H9 (cell line): ENCODE data around the gene STARD8. TPM values are rescaled to one million over a fixed set of nuclear protein-coding genes. Genes with fewer than 3 reads are reported as not detected.

Experiments used
- DNase-seq: peaks from one replicate; pipeline ENCODE4 v3.0.0-alpha.2; 2017
- H2AFZ ChIP-seq: one replicate; pipeline ENCODE4 v1.6.1; 2013; ENCODE audit warnings: mild to moderate bottlenecking, low read length, control low read depth, moderate library complexity
- H2AK5ac ChIP-seq: 2 replicates; pipeline ENCODE4 v1.6.1; 2013; ENCODE audit warnings: low read length, control low read depth, mixed read lengths; ENCODE audit not compliant: insufficient read length
- H2BK120ac ChIP-seq: one replicate; pipeline ENCODE4 v1.6.1; 2013; ENCODE audit warnings: low read depth, mild to moderate bottlenecking, low read length, control low read depth, inconsistent platforms; ENCODE audit not compliant: poor library complexity, severe bottlenecking
- H2BK12ac ChIP-seq: 2 replicates; pipeline ENCODE4 v1.6.1; 2013; ENCODE audit warnings: low read length, control low read depth, mixed read lengths, low read depth; ENCODE audit not compliant: insufficient read length
- H2BK15ac ChIP-seq: 2 replicates; pipeline ENCODE4 v1.6.1; 2013; ENCODE audit warnings: low read depth, low read length, control low read depth
- H2BK20ac ChIP-seq: one replicate; pipeline ENCODE4 v1.6.1; 2013; ENCODE audit warnings: low read depth, mild to moderate bottlenecking, low read length, control low read depth, inconsistent platforms; ENCODE audit not compliant: poor library complexity, severe bottlenecking
- H2BK5ac ChIP-seq: 2 replicates; pipeline ENCODE4 v1.6.1; 2013; ENCODE audit warnings: low read length, control low read depth, mixed read lengths; ENCODE audit not compliant: insufficient read length
- H3K14ac ChIP-seq: 2 replicates; pipeline ENCODE4 v1.6.1; 2013; ENCODE audit warnings: low read length, control low read depth; ENCODE audit not compliant: insufficient read depth
- H3K18ac ChIP-seq: 2 replicates; pipeline ENCODE4 v1.6.1; 2013; ENCODE audit warnings: low read depth, mild to moderate bottlenecking, mixed read lengths, low read length, control low read depth; ENCODE audit not compliant: insufficient read length
- H3K23ac ChIP-seq: 2 replicates; pipeline ENCODE4 v1.6.1; 2013; ENCODE audit warnings: low read length, control low read depth, mixed read lengths, low read depth; ENCODE audit not compliant: insufficient read length
- H3K23me2 ChIP-seq: 2 replicates; pipeline ENCODE4 v1.6.1; 2013; ENCODE audit warnings: low read depth, mild to moderate bottlenecking, mixed read lengths, low read length, control low read depth; ENCODE audit not compliant: insufficient read length, poor library complexity, severe bottlenecking
- H3K27ac ChIP-seq: 2 replicates; pipeline ENCODE4 v1.5.1; 2013; ENCODE audit warnings: low read length, control low read depth, mixed read lengths, low read depth; ENCODE audit not compliant: insufficient read length
- H3K27me3 ChIP-seq: 2 replicates; pipeline ENCODE4 v1.6.1; 2013; ENCODE audit warnings: low read length, control low read depth, inconsistent platforms; ENCODE audit not compliant: insufficient read depth
- H3K4ac ChIP-seq: 2 replicates; pipeline ENCODE4 v1.6.1; 2013; ENCODE audit warnings: low read depth, mild to moderate bottlenecking, control low read depth, inconsistent platforms, low read length, moderate library complexity
- H3K4me1 ChIP-seq: 2 replicates; pipeline ENCODE4 v1.6.1; 2013; ENCODE audit warnings: low read length, control low read depth, inconsistent platforms; ENCODE audit not compliant: insufficient read depth
- H3K4me2 ChIP-seq: 2 replicates; pipeline ENCODE4 v1.6.1; 2013; ENCODE audit warnings: low read length, control low read depth, mixed read lengths; ENCODE audit not compliant: insufficient read length, insufficient read depth
- H3K56ac ChIP-seq: 2 replicates; pipeline ENCODE4 v1.6.1; 2013; ENCODE audit warnings: low read depth, mild to moderate bottlenecking, mixed read lengths, low read length, control low read depth; ENCODE audit not compliant: insufficient read length
- H3K79me1 ChIP-seq: 2 replicates; pipeline ENCODE4 v1.6.1; 2013; ENCODE audit warnings: low read depth, mild to moderate bottlenecking, moderate library complexity, low read length, control low read depth, inconsistent platforms; ENCODE audit not compliant: insufficient read depth, poor library complexity, severe bottlenecking
- H3K79me2 ChIP-seq: 2 replicates; pipeline ENCODE4 v1.6.1; 2013; ENCODE audit warnings: low read length, control low read depth, inconsistent platforms; ENCODE audit not compliant: insufficient read depth
- H3K9ac ChIP-seq: 2 replicates; pipeline ENCODE4 v1.6.1; 2013; ENCODE audit warnings: low read length, control low read depth, mixed read lengths; ENCODE audit not compliant: insufficient read length; ENCODE audit errors: extremely low read depth
- H3K9me3 ChIP-seq: one replicate; pipeline ENCODE4 v1.6.1; 2013; ENCODE audit warnings: low read depth, low read length, inconsistent platforms; ENCODE audit not compliant: control insufficient read depth
- H3T11ph ChIP-seq: one replicate; pipeline ENCODE4 v1.6.1; 2013; ENCODE audit warnings: mild to moderate bottlenecking, low read length, control low read depth, inconsistent platforms
- H4K20me1 ChIP-seq: one replicate; pipeline ENCODE4 v1.6.1; 2013; ENCODE audit not compliant: control insufficient read depth, insufficient read length, insufficient read depth
- H4K5ac ChIP-seq: 2 replicates; pipeline ENCODE4 v1.6.1; 2013; ENCODE audit warnings: low read depth, mild to moderate bottlenecking, mixed read lengths, low read length, control low read depth; ENCODE audit not compliant: insufficient read length
- H4K8ac ChIP-seq: replicated peaks from 2 replicates; pipeline ENCODE4 v1.6.1; 2013; ENCODE audit warnings: low read length, control low read depth, mixed read lengths, low read depth; ENCODE audit not compliant: insufficient read length
- H4K91ac ChIP-seq: 2 replicates; pipeline ENCODE4 v1.6.1; 2013; ENCODE audit warnings: low read depth, mild to moderate bottlenecking, moderate library complexity, mixed read lengths, low read length, control low read depth; ENCODE audit not compliant: insufficient read length
- H3K27ac Mint-ChIP-seq, 3 experiments: 2 replicates in 2 of 3; 3 replicates in 1 of 3; pipeline ENCODE4 v1.8.0; 2020 to 2021; ENCODE audit warnings: mixed read lengths in 3 of 3, mild to moderate bottlenecking in 1 of 3, moderate library complexity in 1 of 3
- H3K27me3 Mint-ChIP-seq: 2 replicates; pipeline ENCODE4 v1.8.0; 2021; ENCODE audit warnings: low read depth, mild to moderate bottlenecking, moderate library complexity, mixed read lengths
- H3K36me3 Mint-ChIP-seq, 3 experiments: 2 replicates in 2 of 3; 3 replicates in 1 of 3; pipeline ENCODE4 v1.8.0; 2020 to 2021; ENCODE audit warnings: low read depth in 3 of 3, mixed read lengths in 3 of 3; ENCODE audit not compliant: insufficient read depth in 1 of 3
- H3K4me1 Mint-ChIP-seq, 2 experiments: 2 replicates each; pipeline ENCODE4 v1.8.0; 2020; ENCODE audit warnings: mixed read lengths in 2 of 2
- H3K4me3 Mint-ChIP-seq, 2 experiments: 2 replicates in 1 of 2; 3 replicates in 1 of 2; pipeline ENCODE4 v1.8.0; 2020 to 2021; ENCODE audit warnings: mild to moderate bottlenecking in 2 of 2, mixed read lengths in 2 of 2, moderate library complexity in 1 of 2
- H3K9me3 Mint-ChIP-seq, 2 experiments: 2 replicates in 1 of 2; 3 replicates in 1 of 2; pipeline ENCODE4 v1.8.0; 2020; ENCODE audit warnings: mild to moderate bottlenecking in 2 of 2, mixed read lengths in 2 of 2, moderate library complexity in 1 of 2
- WGBS: extraction: QIAGEN DNeasy Blood & Tissue Kit; methylation state at CpG from one replicate; pipeline ENCODE4 v1.1.7; 2013; ENCODE audit warnings: missing lambda C conversion rate, low lambda C conversion rate, mixed read lengths; ENCODE audit not compliant: insufficient read length; ENCODE audit errors: extremely low coverage; 5-methylcytosine and 5-hydroxymethylcytosine counted together
- total RNA-seq: library from RNA; stranded (reverse); gene quantifications from 2 replicates; pipeline ENCODE4 v1.2.1, GENCODE V29; 2021
- TF ChIP-seq, protein P1 (sequence below): fragments of 200-600 bp; sonication (generic); conservative IDR thresholded peaks from 3 replicates; pipeline ENCODE4 v1.8.0; 2021; ENCODE audit warnings: antibody characterized with exemption, mild to moderate bottlenecking

The STARD8 gene
- total RNA-seq, 1 experiment from 2014 or later, result 0.52 TPM

DNA sequence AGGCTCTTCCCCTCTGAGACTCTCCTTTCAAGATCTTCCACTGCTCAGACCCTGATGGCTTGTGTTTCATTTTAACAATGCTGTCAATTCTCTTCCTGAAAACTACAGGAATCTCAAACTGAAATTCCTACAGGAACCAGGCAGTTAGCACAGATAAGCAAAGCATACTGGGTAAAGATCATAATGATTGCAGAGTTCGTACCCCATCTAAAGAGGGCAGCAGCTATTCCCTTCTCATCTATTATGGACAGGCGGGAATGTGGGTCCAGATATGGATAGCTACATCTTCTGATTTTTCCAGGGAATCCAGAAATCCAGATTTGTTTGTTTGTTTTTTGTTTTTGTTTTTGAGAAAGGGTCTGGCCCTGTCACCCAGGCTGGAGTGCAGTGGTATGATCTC, 83.8 kb downstream of the STARD8 start:
- TF ChIP-seq, protein P1, sequence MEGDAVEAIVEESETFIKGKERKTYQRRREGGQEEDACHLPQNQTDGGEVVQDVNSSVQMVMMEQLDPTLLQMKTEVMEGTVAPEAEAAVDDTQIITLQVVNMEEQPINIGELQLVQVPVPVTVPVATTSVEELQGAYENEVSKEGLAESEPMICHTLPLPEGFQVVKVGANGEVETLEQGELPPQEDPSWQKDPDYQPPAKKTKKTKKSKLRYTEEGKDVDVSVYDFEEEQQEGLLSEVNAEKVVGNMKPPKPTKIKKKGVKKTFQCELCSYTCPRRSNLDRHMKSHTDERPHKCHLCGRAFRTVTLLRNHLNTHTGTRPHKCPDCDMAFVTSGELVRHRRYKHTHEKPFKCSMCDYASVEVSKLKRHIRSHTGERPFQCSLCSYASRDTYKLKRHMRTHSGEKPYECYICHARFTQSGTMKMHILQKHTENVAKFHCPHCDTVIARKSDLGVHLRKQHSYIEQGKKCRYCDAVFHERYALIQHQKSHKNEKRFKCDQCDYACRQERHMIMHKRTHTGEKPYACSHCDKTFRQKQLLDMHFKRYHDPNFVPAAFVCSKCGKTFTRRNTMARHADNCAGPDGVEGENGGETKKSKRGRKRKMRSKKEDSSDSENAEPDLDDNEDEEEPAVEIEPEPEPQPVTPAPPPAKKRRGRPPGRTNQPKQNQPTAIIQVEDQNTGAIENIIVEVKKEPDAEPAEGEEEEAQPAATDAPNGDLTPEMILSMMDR, result no peak
- Histone ChIP-seq H2AK5ac (no peak overlapping the region), H3T11ph (no peak overlapping the region), H3K23me2 (no peaks in the 10 kb centered on the region), H2AFZ (no peak overlapping the region), H2BK20ac (no peak overlapping the region), H4K20me1 (no peaks in the 10 kb centered on the region), H3K79me1 (no peaks in the 10 kb centered on the region), H3K9ac (no peak overlapping the region), H3K4me1 (no peaks in the 10 kb centered on the region), H3K23ac (no peak overlapping the region), H3K27me3 (no peaks in the 10 kb centered on the region), H4K8ac (no peak overlapping the region), H3K9me3 (peaks cover 29% of the 10 kb centered on the region), H3K4me2 (no peak overlapping the region), H3K18ac (no peak overlapping the region), H3K27ac (no peak overlapping the region), H3K4ac (no peak overlapping the region), H3K79me2 (no peaks in the 10 kb centered on the region), H3K14ac (no peak overlapping the region), H2BK5ac (no peak overlapping the region), H2BK12ac (no peak overlapping the region), H2BK120ac (no peak overlapping the region), H2BK15ac (no peak overlapping the region), H4K5ac (no peak overlapping the region), H4K91ac (no peak overlapping the region), H3K56ac (no peak overlapping the region)
- H3K9me3 Mint-ChIP-seq, result peaks cover 74 to 75% of the 10 kb centered on the region in 2 experiments
- H3K27me3 Mint-ChIP-seq, result peaks cover 13% of the 10 kb centered on the region
- H3K36me3 Mint-ChIP-seq, result peaks cover 0 to 4% (median 0%) of the 10 kb centered on the region in 3 experiments; a peak in 4 of 7 replicates
- no peak for DNase-seq
- no peak overlapping the region for H3K4me3 Mint-ChIP-seq
- no CpG with 5 or more reads among the region's 2 CpGs for WGBS
- H3K4me1 Mint-ChIP-seq, result peaks cover 3% of the 10 kb centered on the region in 2 experiments; a peak in 3 of 4 replicates
- H3K27ac Mint-ChIP-seq, result no peak overlapping the region
